ENCODE results near the gene BZW1.

DNA sequence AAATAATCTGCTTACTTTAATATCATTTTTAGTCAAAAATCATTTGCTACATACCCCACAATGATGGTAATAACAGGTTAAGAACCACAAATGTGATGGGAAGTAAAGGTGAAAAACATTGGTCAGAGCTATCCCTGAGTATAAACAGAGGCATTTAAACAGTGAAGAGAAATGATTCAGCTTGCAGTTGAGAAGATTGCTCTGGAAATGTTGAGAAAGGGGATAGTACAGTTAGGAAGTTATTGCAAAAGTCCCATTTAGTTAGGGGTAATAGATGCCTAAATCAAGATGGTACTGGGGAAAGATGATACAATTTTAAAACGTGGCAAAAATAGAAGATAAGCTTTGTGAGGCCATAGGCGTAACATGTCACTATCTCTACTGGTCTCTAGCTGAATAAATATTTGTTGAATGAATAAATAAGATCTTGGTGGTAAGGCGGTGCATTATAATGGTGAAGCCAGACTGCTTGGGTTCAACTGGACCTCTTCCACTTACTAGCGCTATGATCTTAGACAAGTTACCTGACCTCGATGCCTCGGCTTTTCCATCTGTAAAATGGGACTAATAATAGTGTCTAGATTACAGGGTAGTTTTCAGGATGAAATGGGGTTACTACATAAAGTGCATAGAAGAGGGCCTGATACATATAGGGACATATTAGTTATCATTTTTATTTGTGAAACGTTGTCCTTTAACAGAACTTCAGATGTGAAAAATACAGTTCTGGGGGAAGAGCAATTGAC is 2.0 kb upstream of the BZW1 start:
- TF ChIP-seq POLR2AphosphoS5 (IDR thresholded peaks at IDR 0.05), result no peak
- TF ChIP-seq, protein P1, sequence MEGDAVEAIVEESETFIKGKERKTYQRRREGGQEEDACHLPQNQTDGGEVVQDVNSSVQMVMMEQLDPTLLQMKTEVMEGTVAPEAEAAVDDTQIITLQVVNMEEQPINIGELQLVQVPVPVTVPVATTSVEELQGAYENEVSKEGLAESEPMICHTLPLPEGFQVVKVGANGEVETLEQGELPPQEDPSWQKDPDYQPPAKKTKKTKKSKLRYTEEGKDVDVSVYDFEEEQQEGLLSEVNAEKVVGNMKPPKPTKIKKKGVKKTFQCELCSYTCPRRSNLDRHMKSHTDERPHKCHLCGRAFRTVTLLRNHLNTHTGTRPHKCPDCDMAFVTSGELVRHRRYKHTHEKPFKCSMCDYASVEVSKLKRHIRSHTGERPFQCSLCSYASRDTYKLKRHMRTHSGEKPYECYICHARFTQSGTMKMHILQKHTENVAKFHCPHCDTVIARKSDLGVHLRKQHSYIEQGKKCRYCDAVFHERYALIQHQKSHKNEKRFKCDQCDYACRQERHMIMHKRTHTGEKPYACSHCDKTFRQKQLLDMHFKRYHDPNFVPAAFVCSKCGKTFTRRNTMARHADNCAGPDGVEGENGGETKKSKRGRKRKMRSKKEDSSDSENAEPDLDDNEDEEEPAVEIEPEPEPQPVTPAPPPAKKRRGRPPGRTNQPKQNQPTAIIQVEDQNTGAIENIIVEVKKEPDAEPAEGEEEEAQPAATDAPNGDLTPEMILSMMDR (IDR thresholded peaks at IDR 0.05), result no peak
